ENCODE data around the gene OLFM1.

GRCh38 chr9:135047521-135047920 lies 39.9 kb upstream of the OLFM1 start:
- TF ChIP-seq CTCF (IDR thresholded peaks at IDR 0.05) (no peak), EZH2 (IDR thresholded peaks at IDR 0.05; ENCODE audit: borderline replicate concordance, insufficient read depth, low read depth, low read length, poor library complexity, severe bottlenecking) (no peak)
